ENCODE data around the gene CCDC9.

Gene CCDC9

DNA sequence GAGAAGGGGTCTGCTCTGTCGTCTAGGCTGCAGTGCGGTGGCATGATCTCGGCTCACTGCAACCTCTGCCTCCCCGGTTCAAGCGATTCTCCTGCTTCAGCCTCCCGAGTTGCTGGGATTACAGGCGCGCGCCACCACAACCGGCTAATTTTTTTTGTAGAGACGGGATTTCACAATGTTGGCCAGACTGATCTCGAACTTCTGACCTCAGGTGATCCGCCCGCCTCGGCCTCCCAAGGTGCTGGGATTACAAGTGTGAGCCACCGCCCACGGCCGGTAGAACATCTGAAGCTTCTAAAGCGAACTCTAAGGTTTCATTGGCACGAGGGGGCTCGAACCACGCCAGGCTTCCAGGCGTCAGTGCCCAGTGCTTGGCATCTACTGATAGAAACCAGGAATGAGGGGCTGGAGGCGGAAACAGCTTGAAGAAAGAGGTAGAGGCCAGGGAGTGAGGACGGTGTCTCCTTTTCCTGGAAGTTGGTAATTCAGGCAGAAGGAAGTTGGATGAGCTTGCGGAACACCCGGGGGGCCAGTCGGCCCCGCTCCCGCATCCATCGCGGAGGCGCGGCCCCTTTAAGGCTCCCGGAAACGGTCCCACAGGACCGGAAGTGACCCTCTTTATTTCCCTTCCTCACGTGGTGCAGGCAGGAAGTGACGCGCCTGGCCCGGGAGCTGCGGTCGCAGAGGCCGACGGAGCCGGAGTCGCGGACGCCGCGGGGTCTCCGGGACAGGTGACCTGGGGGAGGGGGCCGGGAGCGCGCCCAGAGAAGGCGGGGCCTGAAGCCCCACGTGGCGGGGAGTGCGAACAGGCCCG lies at the start of gene CCDC9:
TSS of gene CCDC9 (plus strand) at position 647 of the 814 bp plus-strand sequence. CDS start 1,876 bp downstream, outside the sequence.
- TF ChIP-seq, protein P1, sequence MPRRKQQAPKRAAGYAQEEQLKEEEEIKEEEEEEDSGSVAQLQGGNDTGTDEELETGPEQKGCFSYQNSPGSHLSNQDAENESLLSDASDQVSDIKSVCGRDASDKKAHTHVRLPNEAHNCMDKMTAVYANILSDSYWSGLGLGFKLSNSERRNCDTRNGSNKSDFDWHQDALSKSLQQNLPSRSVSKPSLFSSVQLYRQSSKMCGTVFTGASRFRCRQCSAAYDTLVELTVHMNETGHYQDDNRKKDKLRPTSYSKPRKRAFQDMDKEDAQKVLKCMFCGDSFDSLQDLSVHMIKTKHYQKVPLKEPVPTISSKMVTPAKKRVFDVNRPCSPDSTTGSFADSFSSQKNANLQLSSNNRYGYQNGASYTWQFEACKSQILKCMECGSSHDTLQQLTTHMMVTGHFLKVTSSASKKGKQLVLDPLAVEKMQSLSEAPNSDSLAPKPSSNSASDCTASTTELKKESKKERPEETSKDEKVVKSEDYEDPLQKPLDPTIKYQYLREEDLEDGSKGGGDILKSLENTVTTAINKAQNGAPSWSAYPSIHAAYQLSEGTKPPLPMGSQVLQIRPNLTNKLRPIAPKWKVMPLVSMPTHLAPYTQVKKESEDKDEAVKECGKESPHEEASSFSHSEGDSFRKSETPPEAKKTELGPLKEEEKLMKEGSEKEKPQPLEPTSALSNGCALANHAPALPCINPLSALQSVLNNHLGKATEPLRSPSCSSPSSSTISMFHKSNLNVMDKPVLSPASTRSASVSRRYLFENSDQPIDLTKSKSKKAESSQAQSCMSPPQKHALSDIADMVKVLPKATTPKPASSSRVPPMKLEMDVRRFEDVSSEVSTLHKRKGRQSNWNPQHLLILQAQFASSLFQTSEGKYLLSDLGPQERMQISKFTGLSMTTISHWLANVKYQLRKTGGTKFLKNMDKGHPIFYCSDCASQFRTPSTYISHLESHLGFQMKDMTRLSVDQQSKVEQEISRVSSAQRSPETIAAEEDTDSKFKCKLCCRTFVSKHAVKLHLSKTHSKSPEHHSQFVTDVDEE (CRISPR knock-in tag; IDR thresholded peaks at IDR 0.05): no peak
- TF ChIP-seq, protein P2, sequence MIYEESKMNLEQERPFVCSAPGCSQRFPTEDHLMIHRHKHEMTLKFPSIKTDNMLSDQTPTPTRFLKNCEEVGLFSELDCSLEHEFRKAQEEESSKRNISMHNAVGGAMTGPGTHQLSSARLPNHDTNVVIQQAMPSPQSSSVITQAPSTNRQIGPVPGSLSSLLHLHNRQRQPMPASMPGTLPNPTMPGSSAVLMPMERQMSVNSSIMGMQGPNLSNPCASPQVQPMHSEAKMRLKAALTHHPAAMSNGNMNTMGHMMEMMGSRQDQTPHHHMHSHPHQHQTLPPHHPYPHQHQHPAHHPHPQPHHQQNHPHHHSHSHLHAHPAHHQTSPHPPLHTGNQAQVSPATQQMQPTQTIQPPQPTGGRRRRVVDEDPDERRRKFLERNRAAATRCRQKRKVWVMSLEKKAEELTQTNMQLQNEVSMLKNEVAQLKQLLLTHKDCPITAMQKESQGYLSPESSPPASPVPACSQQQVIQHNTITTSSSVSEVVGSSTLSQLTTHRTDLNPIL (CRISPR knock-in tag; IDR thresholded peaks at IDR 0.05; ENCODE audit: low read depth): no peak
- TF ChIP-seq CSDC2 (CRISPR knock-in tag; IDR thresholded peaks at IDR 0.05) (no peak), ARNTL (CRISPR knock-in tag; IDR thresholded peaks at IDR 0.05; ENCODE audit: borderline replicate concordance, low read depth) (no peak), ISL1 (CRISPR knock-in tag; IDR thresholded peaks at IDR 0.05) (no peak), ESRRG (CRISPR knock-in tag; IDR thresholded peaks at IDR 0.05) (no peak), ZFP30 (CRISPR knock-in tag; IDR thresholded peaks at IDR 0.05) (no peak), TCF4 (CRISPR knock-in tag; IDR thresholded peaks at IDR 0.05; ENCODE audit: borderline replicate concordance) (no peak), ZC3H10 (CRISPR knock-in tag; IDR thresholded peaks at IDR 0.05) (no peak), ZNF70 (CRISPR knock-in tag; IDR thresholded peaks at IDR 0.05) (no peak), OSR1 (CRISPR knock-in tag; IDR thresholded peaks at IDR 0.05) (no peak), RARB (CRISPR knock-in tag; IDR thresholded peaks at IDR 0.05) (no peak), PPARA (CRISPR knock-in tag; IDR thresholded peaks at IDR 0.05; ENCODE audit: borderline replicate concordance) (no peak), ZFP3 (CRISPR knock-in tag; IDR thresholded peaks at IDR 0.05) (no peak), BACH2 (CRISPR knock-in tag; IDR thresholded peaks at IDR 0.05; ENCODE audit: borderline replicate concordance) (no peak), ZNF565 (CRISPR knock-in tag; conservative IDR thresholded peaks at IDR 0.05; ENCODE audit: low read depth) (no peak), SNAI2 (CRISPR knock-in tag; IDR thresholded peaks at IDR 0.05) (no peak), TOX (CRISPR knock-in tag; IDR thresholded peaks at IDR 0.05; ENCODE audit: borderline replicate concordance) (no peak)
- TF ChIP-seq, protein P3, sequence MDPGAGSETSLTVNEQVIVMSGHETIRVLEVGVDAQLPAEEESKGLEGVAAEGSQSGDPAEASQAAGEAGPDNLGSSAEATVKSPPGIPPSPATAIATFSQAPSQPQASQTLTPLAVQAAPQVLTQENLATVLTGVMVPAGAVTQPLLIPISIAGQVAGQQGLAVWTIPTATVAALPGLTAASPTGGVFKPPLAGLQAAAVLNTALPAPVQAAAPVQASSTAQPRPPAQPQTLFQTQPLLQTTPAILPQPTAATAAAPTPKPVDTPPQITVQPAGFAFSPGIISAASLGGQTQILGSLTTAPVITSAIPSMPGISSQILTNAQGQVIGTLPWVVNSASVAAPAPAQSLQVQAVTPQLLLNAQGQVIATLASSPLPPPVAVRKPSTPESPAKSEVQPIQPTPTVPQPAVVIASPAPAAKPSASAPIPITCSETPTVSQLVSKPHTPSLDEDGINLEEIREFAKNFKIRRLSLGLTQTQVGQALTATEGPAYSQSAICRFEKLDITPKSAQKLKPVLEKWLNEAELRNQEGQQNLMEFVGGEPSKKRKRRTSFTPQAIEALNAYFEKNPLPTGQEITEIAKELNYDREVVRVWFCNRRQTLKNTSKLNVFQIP (CRISPR knock-in tag; IDR thresholded peaks at IDR 0.05; ENCODE audit: borderline replicate concordance, low read depth): no peak
- TF ChIP-seq, protein P4, sequence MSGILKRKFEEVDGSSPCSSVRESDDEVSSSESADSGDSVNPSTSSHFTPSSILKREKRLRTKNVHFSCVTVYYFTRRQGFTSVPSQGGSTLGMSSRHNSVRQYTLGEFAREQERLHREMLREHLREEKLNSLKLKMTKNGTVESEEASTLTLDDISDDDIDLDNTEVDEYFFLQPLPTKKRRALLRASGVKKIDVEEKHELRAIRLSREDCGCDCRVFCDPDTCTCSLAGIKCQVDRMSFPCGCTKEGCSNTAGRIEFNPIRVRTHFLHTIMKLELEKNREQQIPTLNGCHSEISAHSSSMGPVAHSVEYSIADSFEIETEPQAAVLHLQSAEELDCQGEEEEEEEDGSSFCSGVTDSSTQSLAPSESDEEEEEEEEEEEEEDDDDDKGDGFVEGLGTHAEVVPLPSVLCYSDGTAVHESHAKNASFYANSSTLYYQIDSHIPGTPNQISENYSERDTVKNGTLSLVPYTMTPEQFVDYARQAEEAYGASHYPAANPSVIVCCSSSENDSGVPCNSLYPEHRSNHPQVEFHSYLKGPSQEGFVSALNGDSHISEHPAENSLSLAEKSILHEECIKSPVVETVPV (CRISPR knock-in tag; IDR thresholded peaks at IDR 0.05): no peak
- ATAC-seq: peak; percentile 65

DNA sequence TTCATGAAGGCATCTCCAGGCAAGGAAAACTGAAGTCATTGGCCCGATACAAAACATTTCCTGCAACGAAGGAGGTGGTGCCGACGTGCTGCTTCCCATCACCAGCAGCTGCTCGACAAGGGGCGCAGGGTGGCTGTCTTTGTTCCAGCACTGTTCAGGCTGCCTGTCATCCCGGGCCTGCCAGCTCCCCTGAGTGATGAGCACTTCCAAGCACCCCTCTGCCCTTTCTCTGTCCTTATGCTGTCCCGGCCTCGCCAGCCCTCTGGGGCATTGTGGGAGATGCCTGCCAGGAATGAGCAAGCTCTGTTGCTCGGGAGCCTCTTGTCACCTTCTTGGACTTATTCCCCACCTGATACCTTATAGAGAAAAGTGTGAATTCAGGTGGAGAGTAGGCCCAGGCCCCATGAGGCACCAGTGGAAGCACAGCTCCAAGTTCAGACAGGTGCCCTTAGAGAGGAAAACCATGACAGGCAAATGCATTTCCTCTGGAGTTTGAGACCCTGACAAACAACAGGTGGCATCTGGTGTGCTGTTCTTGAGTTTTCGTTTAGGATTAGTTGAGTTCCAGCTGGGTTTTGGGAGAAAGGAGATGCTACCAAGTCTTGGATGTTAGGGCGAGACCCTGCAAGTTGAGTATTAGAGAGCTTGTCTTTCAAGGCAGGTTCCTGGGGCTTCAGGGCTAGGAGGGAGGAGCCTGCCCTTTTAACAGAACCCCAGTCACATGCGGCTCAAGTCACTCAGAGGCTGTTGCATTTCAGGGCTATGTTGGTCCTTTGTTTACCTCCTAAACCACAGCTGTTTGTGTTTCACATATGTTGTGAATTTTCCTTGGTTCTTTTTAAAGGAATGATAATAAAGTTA lies 46.8 kb upstream of the CCDC9 start:
- ATAC-seq: no peak
- TF ChIP-seq ZFP3 (CRISPR knock-in tag; IDR thresholded peaks at IDR 0.05) (no peak), GLIS3 (CRISPR knock-in tag; IDR thresholded peaks at IDR 0.05) (no peak), PPARA (CRISPR knock-in tag; IDR thresholded peaks at IDR 0.05; ENCODE audit: borderline replicate concordance) (no peak), RARB (CRISPR knock-in tag; IDR thresholded peaks at IDR 0.05) (no peak), ESRRG (CRISPR knock-in tag; IDR thresholded peaks at IDR 0.05) (no peak), OSR1 (CRISPR knock-in tag; IDR thresholded peaks at IDR 0.05) (no peak), ZFP30 (CRISPR knock-in tag; IDR thresholded peaks at IDR 0.05) (no peak), CSDC2 (CRISPR knock-in tag; IDR thresholded peaks at IDR 0.05) (no peak), TOX (CRISPR knock-in tag; IDR thresholded peaks at IDR 0.05; ENCODE audit: borderline replicate concordance) (no peak), ZNF565 (CRISPR knock-in tag; conservative IDR thresholded peaks at IDR 0.05; ENCODE audit: low read depth) (no peak), SNAI2 (CRISPR knock-in tag; IDR thresholded peaks at IDR 0.05) (no peak), TCF4 (CRISPR knock-in tag; IDR thresholded peaks at IDR 0.05; ENCODE audit: borderline replicate concordance) (no peak), ZNF8 (CRISPR knock-in tag; IDR thresholded peaks at IDR 0.05) (no peak)
- TF ChIP-seq, protein P5, sequence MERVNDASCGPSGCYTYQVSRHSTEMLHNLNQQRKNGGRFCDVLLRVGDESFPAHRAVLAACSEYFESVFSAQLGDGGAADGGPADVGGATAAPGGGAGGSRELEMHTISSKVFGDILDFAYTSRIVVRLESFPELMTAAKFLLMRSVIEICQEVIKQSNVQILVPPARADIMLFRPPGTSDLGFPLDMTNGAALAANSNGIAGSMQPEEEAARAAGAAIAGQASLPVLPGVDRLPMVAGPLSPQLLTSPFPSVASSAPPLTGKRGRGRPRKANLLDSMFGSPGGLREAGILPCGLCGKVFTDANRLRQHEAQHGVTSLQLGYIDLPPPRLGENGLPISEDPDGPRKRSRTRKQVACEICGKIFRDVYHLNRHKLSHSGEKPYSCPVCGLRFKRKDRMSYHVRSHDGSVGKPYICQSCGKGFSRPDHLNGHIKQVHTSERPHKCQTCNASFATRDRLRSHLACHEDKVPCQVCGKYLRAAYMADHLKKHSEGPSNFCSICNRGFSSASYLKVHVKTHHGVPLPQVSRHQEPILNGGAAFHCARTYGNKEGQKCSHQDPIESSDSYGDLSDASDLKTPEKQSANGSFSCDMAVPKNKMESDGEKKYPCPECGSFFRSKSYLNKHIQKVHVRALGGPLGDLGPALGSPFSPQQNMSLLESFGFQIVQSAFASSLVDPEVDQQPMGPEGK (CRISPR knock-in tag; IDR thresholded peaks at IDR 0.05; ENCODE audit: borderline replicate concordance): no peak
- TF ChIP-seq, protein P2 (CRISPR knock-in tag; IDR thresholded peaks at IDR 0.05; ENCODE audit: low read depth): no peak
- TF ChIP-seq, protein P1 (CRISPR knock-in tag; IDR thresholded peaks at IDR 0.05): no peak

All from SK-N-SH treated with all-trans-retinoic acid at 6 μM for 48 hours (cell line).